Ovary (tissue), 9 donors: ENCODE measurements around the gene CEACAM7. TPM values are rescaled to one million over a fixed set of nuclear protein-coding genes. Genes with fewer than 3 reads are reported as not detected.

Experiments
- DNase-seq, 5 donors: peaks; one replicate each; pipeline ENCODE4 v3.0.0-alpha.2; 2019 to 2020
- H3K27ac ChIP-seq, 2 donors: fragments of 200-600 bp; one replicate each; pipeline versions ENCODE4 v1.5.1 to v1.8.0; 2019 to 2022
- H3K27me3 ChIP-seq: fragments of 200-600 bp; one replicate; pipeline ENCODE4 v1.8.0; 2022
- H3K36me3 ChIP-seq: fragments of 200-600 bp; sonication (generic); one replicate; pipeline ENCODE4 v1.5.1; 2019
- H3K4me1 ChIP-seq: one replicate; pipeline ENCODE4 v1.8.1; 2013; ENCODE audit warnings: mild to moderate bottlenecking, moderate library complexity; ENCODE audit not compliant: insufficient read depth
- H3K4me3 ChIP-seq: fragments of 200-600 bp; sonication (generic); one replicate; pipeline ENCODE4 v1.5.1; 2017
- H3K9me3 ChIP-seq, 2 donors: fragments of 200-600 bp in 1 of 2; sonication (generic) in 1 of 2; one replicate each; pipeline versions ENCODE4 v1.5.1 to v1.8.1; 2013 to 2019; ENCODE audit warnings: mild to moderate bottlenecking in 1 of 2, moderate library complexity in 1 of 2
- EP300 ChIP-seq: sonication (generic); formaldehyde crosslinking; IDR thresholded peaks from one replicate; pipeline ENCODE4 v1.6.1; 2017; ENCODE audit warnings: antibody characterized with exemption
- POLR2A ChIP-seq: fragments of 450-650 bp; IDR thresholded peaks from one replicate; pipeline ENCODE4 v1.6.1; 2017; ENCODE audit warnings: antibody characterized with exemption, mild to moderate bottlenecking, moderate library complexity
- WGBS, 3 donors: extraction: QIAGEN DNeasy Blood & Tissue Kit in 1 of 3; methylation state at CpG; one replicate each; pipeline versions ENCODE4 v1.1.5 to v1.1.7; 2013 to 2017; 5-methylcytosine and 5-hydroxymethylcytosine counted together
- intact Hi-C, 4 donors: fragments of 100-400 bp; cut with DNase I; formaldehyde crosslinking; loops; one replicate each; pipeline versions ENCODE4 v1.11.0 to v1.15.1; 2022 to 2023
- polyA plus RNA-seq, 2 donors: library from polyadenylated mRNA; stranded (reverse); fragments of 200-250 nt in 1 of 2; fragments of 350-450 nt in 1 of 2; fragmentation: Illumina TruSeq in 1 of 2; extraction: RNeasy Lipid Tissue Mini Kit (QIAGEN cat#74804) in 1 of 2; gene quantifications; one replicate each; pipeline ENCODE4 v1.2.3, GENCODE V29; 2013 to 2014
- total RNA-seq, 7 donors: library from RNA; depleted of rRNA in 2 of 7; stranded (reverse); fragments of >200 nt in 2 of 7; fragmentation: NEBNext Ultra II Directional in 3 of 7; extraction: Animal tissue kit (Norgen Biotek cat#: 25700) in 3 of 7; gene quantifications; one replicate each; pipeline versions ENCODE4 v1.1.0 to v1.2.4, GENCODE V29; 2016 to 2023
- TF ChIP-seq, protein P1 (sequence below), 3 donors: fragments of 450-650 bp in 2 of 3; fragments of 200-600 bp in 1 of 3; IDR thresholded peaks; one replicate each; pipeline versions ENCODE4 v1.5.1 to v1.8.0; 2016 to 2022; ENCODE audit warnings: antibody characterized with exemption in 3 of 3, mild to moderate bottlenecking in 1 of 3
- donor health status: DM: no; HTN: no; CAD: no; lungs with moderate emphysema.
- donor health status: DM: no; HTN: no; CAD: no.
- donor health status: Bipolar disorder and iron deficiency.
- donor health status: DM: yes; HTN: yes; CAD: no.
- donor health status: DM: no; HTN: no; CAD: no.
- donor health status: DM: yes; HTN: yes; CAD: no.

Gene CEACAM7
- total and polyA plus RNA-seq, 9 donors, result 0.08 to 0.55 TPM; not detected in 7

DNA sequence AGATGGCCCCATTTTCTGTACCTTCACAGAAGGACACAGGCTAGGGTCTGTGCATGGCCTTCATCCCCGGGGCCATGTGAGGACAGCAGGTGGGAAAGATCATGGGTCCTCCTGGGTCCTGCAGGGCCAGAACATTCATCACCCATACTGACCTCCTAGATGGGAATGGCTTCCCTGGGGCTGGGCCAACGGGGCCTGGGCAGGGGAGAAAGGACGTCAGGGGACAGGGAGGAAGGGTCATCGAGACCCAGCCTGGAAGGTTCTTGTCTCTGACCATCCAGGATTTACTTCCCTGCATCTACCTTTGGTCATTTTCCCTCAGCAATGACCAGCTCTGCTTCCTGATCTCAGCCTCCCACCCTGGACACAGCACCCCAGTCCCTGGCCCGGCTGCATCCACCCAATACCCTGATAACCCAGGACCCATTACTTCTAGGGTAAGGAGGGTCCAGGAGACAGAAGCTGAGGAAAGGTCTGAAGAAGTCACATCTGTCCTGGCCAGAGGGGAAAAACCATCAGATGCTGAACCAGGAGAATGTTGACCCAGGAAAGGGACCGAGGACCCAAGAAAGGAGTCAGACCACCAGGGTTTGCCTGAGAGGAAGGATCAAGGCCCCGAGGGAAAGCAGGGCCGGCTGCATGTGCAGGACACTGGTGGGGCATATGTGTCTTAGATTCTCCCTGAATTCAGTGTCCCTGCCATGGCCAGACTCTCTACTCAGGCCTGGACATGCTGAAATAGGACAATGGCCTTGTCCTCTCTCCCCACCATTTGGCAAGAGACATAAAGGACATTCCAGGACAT, 7.0 kb upstream of the CEACAM7 start:
- Histone ChIP-seq H3K27me3 (no peaks in the 10 kb centered on the region), H3K9me3 (no peaks in the 10 kb centered on the region), H3K27ac (no peak overlapping the region), H3K36me3 (no peaks in the 10 kb centered on the region), H3K4me3 (no peak overlapping the region), H3K4me1 (no peaks in the 10 kb centered on the region)
- no peak for DNase-seq
- TF ChIP-seq EP300, result no peak
- TF ChIP-seq, protein P1, sequence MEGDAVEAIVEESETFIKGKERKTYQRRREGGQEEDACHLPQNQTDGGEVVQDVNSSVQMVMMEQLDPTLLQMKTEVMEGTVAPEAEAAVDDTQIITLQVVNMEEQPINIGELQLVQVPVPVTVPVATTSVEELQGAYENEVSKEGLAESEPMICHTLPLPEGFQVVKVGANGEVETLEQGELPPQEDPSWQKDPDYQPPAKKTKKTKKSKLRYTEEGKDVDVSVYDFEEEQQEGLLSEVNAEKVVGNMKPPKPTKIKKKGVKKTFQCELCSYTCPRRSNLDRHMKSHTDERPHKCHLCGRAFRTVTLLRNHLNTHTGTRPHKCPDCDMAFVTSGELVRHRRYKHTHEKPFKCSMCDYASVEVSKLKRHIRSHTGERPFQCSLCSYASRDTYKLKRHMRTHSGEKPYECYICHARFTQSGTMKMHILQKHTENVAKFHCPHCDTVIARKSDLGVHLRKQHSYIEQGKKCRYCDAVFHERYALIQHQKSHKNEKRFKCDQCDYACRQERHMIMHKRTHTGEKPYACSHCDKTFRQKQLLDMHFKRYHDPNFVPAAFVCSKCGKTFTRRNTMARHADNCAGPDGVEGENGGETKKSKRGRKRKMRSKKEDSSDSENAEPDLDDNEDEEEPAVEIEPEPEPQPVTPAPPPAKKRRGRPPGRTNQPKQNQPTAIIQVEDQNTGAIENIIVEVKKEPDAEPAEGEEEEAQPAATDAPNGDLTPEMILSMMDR (IDR thresholded peaks at IDR 0.05), result no peak
- intact Hi-C loops, result loop anchor here in 1 of 4 donors (5.0 kb wide), 1 partner anchor 1963 kb away; no protein-coding TSS in a partner anchor
- WGBS, 3 donors, result 58 to 71% (median 65%) methylated on average over 8 of the region's 8 CpGs

DNA sequence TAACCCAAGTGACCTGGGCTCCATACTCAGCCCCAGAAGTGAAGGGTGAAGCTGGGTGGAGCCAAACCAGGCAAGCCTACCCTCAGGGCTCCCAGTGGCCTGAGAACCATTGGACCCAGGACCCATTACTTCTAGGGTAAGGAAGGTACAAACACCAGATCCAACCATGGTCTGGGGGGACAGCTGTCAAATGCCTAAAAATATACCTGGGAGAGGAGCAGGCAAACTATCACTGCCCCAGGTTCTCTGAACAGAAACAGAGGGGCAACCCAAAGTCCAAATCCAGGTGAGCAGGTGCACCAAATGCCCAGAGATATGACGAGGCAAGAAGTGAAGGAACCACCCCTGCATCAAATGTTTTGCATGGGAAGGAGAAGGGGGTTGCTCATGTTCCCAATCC, 6.1 kb upstream of the CEACAM7 start:
- H3K27me3 ChIP-seq, result no peaks in the 10 kb centered on the region
- TF ChIP-seq EP300, result no peak
- TF ChIP-seq POLR2A, result no peak
- TF ChIP-seq, protein P1 (IDR thresholded peaks at IDR 0.05), result no peak

GRCh38 chr19:41691268-41691970, 3.3 kb upstream of the CEACAM7 start:
- no peak for DNase-seq
- no peaks in the 10 kb centered on the region for H3K27me3 ChIP-seq
- no peaks in the 10 kb centered on the region for H3K36me3 ChIP-seq
- no peaks in the 10 kb centered on the region for H3K4me1 ChIP-seq
- H3K27ac ChIP-seq, result no peak overlapping the region
- WGBS, 3 donors, result 27 to 29% (median 28%) methylated on average over 20 of the region's 20 CpGs
- H3K4me3 ChIP-seq, result no peak overlapping the region
- TF ChIP-seq EP300 (no peak), POLR2A (no peak)
- TF ChIP-seq, protein P1 (IDR thresholded peaks at IDR 0.05), result no peak
- intact Hi-C loops, result no loop called here
- no peaks in the 10 kb centered on the region for H3K9me3 ChIP-seq

More for the DNA sequence above, 6.1 kb upstream of the CEACAM7 start:
- no peaks in the 10 kb centered on the region for H3K9me3 ChIP-seq
- no peaks in the 10 kb centered on the region for H3K36me3 ChIP-seq
- no peaks in the 10 kb centered on the region for H3K4me1 ChIP-seq
- intact Hi-C loops, result no loop called here
- H3K27ac ChIP-seq, result no peak overlapping the region
- no peak for DNase-seq
- H3K4me3 ChIP-seq, result no peak overlapping the region
- 29 to 53% (median 38%) methylated on average over 1 of the region's 1 CpG for WGBS, 3 donors

DNA sequence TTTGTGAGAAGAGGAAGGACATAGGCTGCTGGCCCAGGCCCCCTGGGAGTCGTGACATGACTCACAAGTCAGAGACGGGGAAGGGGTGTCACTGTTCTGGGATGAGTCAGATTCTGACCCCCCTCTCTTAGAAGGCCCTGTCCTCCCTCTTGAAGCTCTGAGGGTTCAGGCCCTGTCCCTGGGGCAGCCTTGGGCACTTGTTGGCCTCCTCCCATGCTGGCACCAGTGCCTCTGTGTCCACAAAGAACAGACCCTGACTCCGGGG, 2.7 kb upstream of the CEACAM7 start:
- Histone ChIP-seq H3K36me3 (no peaks in the 10 kb centered on the region), H3K9me3 (no peaks in the 10 kb centered on the region), H3K27me3 (no peaks in the 10 kb centered on the region), H3K4me3 (no peak overlapping the region), H3K4me1 (no peaks in the 10 kb centered on the region), H3K27ac (no peak overlapping the region)
- WGBS, 3 donors, result 74 to 90% (median 79%) methylated on average over 3 of the region's 3 CpGs
- TF ChIP-seq, protein P1 (IDR thresholded peaks at IDR 0.05), result no peak
- TF ChIP-seq POLR2A (no peak), EP300 (no peak)
- intact Hi-C loops, result no loop called here
- no peak for DNase-seq
